Measurements from ENCODE around the gene NDUFV1. TPM values are rescaled to one million over a fixed set of nuclear protein-coding genes. Genes with fewer than 3 reads are reported as not detected.

The NDUFV1 gene
- total RNA-seq, 4 donors from 2014 or later = 306 to 608 (median 365) TPM

GRCh38 chr11:67639438-67639859, 32.7 kb downstream of the NDUFV1 start, which contains the start of gene TBX10:
Gene TBX10, minus strand, starts transcription at chr11:67639763. Its CDS starts 291 bp downstream, at chr11:67639472.
- Histone ChIP-seq H3K4me3 (no peak within 1 kb of the TSS), H3K27ac (no peak within 1 kb of the TSS), H3K36me3 (no peaks in the 10 kb centered on the region), H3K4me1 (no peaks in the 10 kb centered on the region), H3K9me3 (no peaks in the 10 kb centered on the region), H3K27me3 (peaks cover 6 to 15% (median 9%) of the 10 kb centered on the region in 3 donors)
- intact Hi-C loops (cut with DNase I; ENCODE audit: low total_unique reads) = no loop called here
- in situ Hi-C loops (cut with MboI; ENCODE audit: low sequenced_read_pairs in 4 of 4) = no loop called here
- no peak for ATAC-seq
- TF ChIP-seq POLR2A (IDR thresholded peaks at IDR 0.05) (no peak), CTCF (IDR thresholded peaks at IDR 0.05 in 4 of 5, conservative IDR thresholded peaks at IDR 0.05 in 1 of 5) (no peak)
- no peak for DNase-seq

- Histone ChIP-seq H3K4me1 (no peaks in the 10 kb centered on the region), H3K36me3 (no peaks in the 10 kb centered on the region), H3K9me3 (no peaks in the 10 kb centered on the region), H3K4me3 (no peak overlapping the region), H3K27me3 (peaks cover 6 to 15% (median 9%) of the 10 kb centered on the region in 3 donors), H3K27ac (no peak overlapping the region)
- intact Hi-C loops (cut with DNase I; ENCODE audit: low total_unique reads) = loop anchor here (10.0 kb wide), 1 partner anchor 65 kb away; no protein-coding TSS in a partner anchor
- TF ChIP-seq CTCF (IDR thresholded peaks at IDR 0.05 in 4 of 5, conservative IDR thresholded peaks at IDR 0.05 in 1 of 5) (peak in 3 of 5 experiments; percentile 44 to 57 (median 55)), POLR2A (IDR thresholded peaks at IDR 0.05) (no peak)
- ATAC-seq = peak; percentile 53 to 60
- in situ Hi-C loops (cut with MboI; ENCODE audit: low sequenced_read_pairs in 4 of 4) = no loop called here
- peak in 1 of 2 donors; percentile 53 for DNase-seq
These were observed 33.5 kb downstream of the NDUFV1 start for GRCh38 chr11:67640021-67640757.

GRCh38 chr11:67640758-67641337, 34.1 kb downstream of the NDUFV1 start:
- no peaks in the 10 kb centered on the region for H3K36me3 ChIP-seq
- no peak for ATAC-seq
- TF ChIP-seq CTCF (IDR thresholded peaks at IDR 0.05 in 4 of 5, conservative IDR thresholded peaks at IDR 0.05 in 1 of 5) (no peak), POLR2A (IDR thresholded peaks at IDR 0.05) (no peak)
- H3K27me3 ChIP-seq = peaks cover 6 to 15% (median 9%) of the 10 kb centered on the region in 3 donors
- no peak overlapping the region for H3K4me3 ChIP-seq
- H3K27ac ChIP-seq = no peak overlapping the region
- no peak for DNase-seq
- in situ Hi-C loops (cut with MboI; ENCODE audit: low sequenced_read_pairs in 4 of 4) = no loop called here
- intact Hi-C loops (cut with DNase I; ENCODE audit: low total_unique reads) = loop anchor here (10.0 kb wide), 1 partner anchor 64 kb away; no protein-coding TSS in a partner anchor
- H3K4me1 ChIP-seq = no peaks in the 10 kb centered on the region
- no peaks in the 10 kb centered on the region for H3K9me3 ChIP-seq

- no peak overlapping the region for H3K27ac ChIP-seq
- no peak overlapping the region for H3K4me3 ChIP-seq
- intact Hi-C loops (cut with DNase I; ENCODE audit: low total_unique reads) (loop anchor here (10.0 kb wide), 1 partner anchor 63 kb away; no protein-coding TSS in a partner anchor), in situ Hi-C loops (cut with MboI; ENCODE audit: low sequenced_read_pairs in 4 of 4) (no loop called here)
- no peak for DNase-seq
- no peaks in the 10 kb centered on the region for H3K9me3 ChIP-seq
- ATAC-seq = no peak
- H3K36me3 ChIP-seq = no peaks in the 10 kb centered on the region
- H3K4me1 ChIP-seq = no peaks in the 10 kb centered on the region
- peaks cover 6 to 15% (median 9%) of the 10 kb centered on the region in 3 donors for H3K27me3 ChIP-seq
- no peak for TF ChIP-seq POLR2A (IDR thresholded peaks at IDR 0.05)
- TF ChIP-seq CTCF (IDR thresholded peaks at IDR 0.05 in 4 of 5, conservative IDR thresholded peaks at IDR 0.05 in 1 of 5) = no peak
These were observed 34.8 kb downstream of the NDUFV1 start for GRCh38 chr11:67641338-67642172.
